GM21825 (cell line): Measurements from ENCODE around the gene SRF.
A peak's percentile ranks its signal among the peaks of the same experiment; 100 is the strongest.
"Not testable (repeated sequence)": the region's sequence is repeated elsewhere in the genome, so short reads cannot be mapped to it uniquely, and the experiment has no call there.

ENCODE experiments used
- ATAC-seq: cut with Tn5 transposase; IDR thresholded peaks from one replicate; pipeline ENCODE4 v1.9.1; 2021; ENCODE audit warnings: mild to moderate bottlenecking, moderate library complexity; ENCODE audit not compliant: unreplicated experiment

Gene SRF

DNA sequence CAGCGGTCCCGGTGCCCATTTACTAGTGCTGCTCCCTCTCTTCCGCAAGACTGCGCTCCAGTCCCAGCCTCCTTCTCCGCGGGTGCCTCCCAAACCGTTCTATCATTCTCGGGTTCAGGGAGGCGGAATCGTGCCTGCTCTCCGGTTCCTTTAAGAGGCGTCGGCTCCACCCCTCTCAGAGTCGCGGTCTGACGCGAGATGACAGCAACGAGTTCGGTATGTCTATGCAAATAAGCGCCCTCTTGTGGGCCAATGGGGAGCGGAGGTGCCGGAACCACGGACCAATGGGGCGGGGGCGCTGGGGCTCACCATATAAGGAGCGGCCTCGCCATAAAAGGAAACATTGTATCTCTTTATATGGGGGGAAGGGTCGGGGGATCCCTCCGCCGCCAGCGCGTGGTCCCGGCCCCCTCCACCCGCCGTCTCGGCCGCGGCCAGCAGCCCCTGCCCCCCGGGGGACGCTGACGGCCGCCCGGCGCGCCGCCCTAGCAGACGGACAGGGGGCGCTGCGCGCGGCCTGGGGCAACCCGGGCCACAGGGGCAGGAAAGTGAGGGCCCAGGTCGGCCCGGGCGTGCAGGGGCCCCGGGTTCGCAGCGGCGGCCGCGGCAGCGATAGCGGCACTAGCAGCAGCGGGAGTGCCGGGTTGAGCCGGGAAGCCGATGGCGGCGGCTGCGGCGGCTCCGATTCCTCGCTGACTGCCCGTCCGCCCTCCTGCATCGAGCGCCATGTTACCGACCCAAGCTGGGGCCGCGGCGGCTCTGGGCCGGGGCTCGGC is at the start of gene SRF:
Gene SRF, plus strand, starts transcription at position 339 of the 776 bp plus-strand sequence. Its CDS starts 388 bp downstream, at position 727.
- peak; percentile 54 for ATAC-seq

DNA sequence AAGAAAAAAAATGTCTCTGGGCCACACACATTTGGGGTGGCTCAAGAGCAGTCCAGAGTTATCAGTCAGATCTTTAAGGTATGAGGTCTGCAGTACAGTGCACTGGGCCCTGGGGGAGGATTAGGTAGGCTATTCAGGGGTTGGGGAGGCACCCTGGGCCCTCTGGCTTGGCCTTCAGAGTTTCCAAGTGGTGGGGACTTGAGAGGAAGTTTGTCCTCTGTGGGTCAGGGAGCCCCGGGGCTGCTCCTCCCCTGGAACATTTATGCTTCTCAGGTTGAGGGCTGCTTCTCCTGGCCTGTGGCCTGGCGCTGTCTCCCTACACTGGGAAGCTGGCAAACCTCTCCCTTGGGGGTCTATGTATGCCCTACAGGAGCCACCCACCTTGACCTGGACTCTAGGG is 48.9 kb upstream of the SRF start:
- ATAC-seq = no peak

DNA sequence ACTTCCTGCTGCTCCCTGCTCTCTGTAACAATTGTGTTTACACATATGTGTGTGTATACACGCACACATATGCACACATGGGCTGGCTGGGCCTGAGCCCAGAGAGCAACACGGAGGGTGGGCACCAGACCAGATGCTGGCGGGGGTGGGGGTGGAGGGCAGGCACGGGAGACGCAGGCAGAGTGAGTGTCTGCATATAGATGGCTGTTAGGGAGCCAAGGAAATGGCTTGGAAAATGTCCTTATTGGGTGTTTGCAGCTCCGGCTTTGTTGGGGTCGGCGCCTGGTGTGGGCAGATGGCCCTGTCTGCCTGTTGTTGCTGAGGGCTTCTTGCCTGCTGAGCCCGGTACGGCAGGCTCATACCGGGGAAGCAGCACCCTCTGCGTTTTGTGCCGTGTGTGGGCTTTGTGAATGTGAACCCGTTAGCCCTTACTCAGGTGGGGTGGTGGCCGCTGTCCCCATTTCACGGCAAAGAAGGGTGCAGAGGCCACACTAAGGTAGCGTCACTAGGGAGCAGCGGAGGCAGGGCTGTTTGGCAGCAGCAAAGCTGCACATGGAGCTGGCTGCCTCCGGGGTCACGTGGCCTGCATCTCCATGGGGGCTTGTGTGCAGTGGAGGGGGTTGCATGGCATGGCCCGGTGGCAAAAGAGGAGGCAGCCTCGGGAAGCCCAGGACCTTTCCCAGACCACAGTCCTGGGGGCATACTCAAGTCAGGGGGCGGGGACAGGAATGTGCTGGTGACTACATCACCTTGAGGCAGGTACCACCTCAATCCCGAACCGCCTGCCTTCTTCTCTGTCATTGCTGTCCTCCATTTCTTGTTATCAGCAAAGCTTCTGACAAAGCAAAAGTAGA is 47.4 kb upstream of the SRF start:
- no peak for ATAC-seq

- ATAC-seq = no peak
Observed at GRCh38 chr6:43124481-43124880, 46.6 kb upstream of the SRF start.

GRCh38 chr6:43125119-43125518 is 46.0 kb upstream of the SRF start:
- no peak for ATAC-seq

- no peak for ATAC-seq
Observed at GRCh38 chr6:43125555-43125954, 45.5 kb upstream of the SRF start.

- ATAC-seq = no peak
Observed at GRCh38 chr6:43127180-43127579, 43.9 kb upstream of the SRF start.

DNA sequence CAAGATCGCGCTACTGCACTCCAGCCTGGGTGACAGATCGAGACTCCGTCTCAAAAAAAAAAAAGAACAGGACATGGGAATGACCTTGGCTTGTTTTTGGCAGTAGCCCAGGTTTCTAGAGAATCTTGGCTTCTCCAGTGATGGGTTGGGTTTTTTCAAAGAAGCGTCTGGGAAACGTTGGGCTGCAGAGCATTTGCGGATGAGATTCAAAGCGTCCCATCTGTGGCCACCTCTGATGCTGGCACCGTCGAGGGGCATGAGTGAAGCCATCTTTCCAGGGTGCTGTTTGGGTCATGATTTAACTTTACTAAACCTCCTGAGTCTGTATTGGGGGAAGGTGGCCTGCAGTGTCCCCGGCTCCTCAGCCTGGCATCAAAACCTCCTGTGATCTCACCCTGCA is 43.2 kb upstream of the SRF start:
- no peak for ATAC-seq

- ATAC-seq = no peak
Observed at GRCh38 chr6:43128926-43129325, 42.1 kb upstream of the SRF start.

DNA sequence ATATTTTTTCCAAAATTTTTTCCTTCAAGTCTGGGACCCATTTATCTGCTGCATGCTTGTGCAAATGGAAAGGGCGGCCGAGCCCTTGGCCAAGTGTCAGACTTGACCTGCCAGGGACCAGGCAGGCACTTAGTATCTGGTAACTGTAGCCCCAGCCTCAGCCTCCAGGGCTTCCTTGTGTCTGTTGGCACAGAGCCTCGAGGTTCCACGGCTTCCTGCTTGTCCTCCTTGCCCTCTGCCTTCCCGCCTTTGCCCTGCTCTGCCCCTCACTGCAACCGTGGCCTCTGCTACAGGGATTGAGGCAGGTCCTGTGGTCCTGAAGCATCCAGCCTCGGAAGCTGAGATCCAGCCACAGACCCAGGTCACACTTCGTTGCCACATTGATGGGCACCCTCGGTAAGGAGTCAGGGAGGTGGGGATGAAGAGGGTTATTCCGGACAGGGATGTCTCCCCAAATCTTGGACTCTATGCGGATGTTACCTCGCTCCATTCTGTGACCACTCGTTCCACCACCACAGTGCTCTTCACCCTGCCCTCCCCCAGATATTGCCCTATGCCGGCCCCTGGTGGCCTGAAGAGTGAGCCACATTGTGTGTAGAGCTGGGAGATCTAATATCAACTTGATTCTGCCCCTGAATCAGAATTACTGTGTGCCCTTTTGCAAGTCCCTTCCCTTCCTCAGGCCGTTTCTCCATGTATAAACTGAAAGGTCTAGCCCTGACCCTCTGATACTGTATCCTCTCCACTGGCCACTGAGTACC is 41.5 kb upstream of the SRF start:
- ATAC-seq = no peak

DNA sequence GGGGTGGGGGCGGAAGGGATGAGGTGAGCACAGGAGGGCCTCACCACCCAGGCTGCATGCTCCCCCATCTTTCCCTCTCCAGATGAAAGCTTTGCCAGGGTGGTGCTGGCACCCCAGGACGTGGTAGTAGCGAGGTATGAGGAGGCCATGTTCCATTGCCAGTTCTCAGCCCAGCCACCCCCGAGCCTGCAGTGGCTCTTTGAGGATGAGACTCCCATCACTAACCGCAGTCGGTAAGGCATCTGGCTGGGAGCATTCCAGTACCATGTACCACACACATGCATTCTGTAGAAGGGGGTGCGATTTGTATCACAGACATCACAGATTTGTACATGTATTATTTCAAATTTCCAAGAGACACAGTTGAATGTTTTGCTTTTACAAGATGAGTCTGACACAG is 40.6 kb upstream of the SRF start:
- no peak for ATAC-seq

- not testable (repeated sequence) for ATAC-seq
Observed at GRCh38 chr6:43131379-43131778, 39.7 kb upstream of the SRF start.

DNA sequence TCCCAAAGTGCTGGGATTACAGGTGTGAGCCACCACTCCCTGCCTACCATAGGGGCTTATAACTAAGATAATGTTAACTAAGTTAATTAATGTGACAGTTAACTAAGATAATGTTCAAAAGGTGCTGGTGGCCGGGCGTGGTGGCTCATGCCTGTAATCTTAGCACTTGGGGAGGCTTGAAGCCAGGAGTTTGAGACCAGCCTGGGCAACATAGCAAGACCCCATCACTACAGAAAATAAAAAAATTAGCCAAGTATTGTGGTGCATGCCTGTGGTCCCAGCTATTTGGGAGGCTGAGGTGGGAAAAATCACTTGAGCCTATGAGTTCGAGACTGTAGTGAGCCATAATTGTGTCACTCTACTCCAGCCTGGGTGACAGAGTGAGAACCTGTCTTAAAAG is 32.8 kb upstream of the SRF start:
- ATAC-seq = no peak

DNA sequence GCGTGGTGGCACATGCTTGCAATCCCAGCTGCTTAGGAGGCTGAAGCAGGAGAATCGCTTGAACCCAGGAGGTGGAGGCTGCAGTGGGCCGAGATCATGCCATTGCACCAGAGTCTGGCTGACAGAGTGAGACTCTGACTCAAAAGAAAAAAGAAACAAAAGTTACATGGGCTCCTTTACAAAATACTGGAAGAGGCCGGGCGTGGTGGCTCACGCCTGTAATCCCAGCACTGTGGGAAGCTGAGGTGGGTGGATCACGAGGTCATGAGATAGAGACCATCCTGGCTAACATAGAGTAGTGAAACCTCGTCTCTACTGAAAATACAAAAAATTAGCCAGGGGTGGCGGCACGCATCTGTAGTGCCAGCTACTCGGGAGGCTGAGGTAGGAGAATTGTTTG is 31.1 kb upstream of the SRF start:
- ATAC-seq = not testable (repeated sequence)

GRCh38 chr6:43141644-43142043 is 29.4 kb upstream of the SRF start:
- no peak for ATAC-seq

DNA sequence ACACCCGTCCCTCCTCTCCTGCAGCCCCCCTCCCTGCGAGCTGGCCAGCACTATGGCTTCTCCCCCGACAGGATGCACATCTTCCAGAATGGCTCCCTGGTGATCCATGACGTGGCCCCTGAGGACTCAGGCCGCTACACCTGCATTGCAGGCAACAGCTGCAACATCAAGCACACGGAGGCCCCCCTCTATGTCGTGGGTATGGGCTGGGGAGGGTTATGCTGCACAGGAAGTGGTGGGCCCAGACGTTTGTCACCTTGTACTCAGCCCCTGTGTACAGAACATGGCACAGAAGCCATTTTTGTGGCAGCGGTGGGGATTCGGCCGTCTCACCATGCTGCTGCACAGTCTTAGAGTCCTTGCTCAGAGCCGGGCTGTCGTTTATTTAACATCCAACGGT is 29.0 kb upstream of the SRF start:
- no peak for ATAC-seq

DNA sequence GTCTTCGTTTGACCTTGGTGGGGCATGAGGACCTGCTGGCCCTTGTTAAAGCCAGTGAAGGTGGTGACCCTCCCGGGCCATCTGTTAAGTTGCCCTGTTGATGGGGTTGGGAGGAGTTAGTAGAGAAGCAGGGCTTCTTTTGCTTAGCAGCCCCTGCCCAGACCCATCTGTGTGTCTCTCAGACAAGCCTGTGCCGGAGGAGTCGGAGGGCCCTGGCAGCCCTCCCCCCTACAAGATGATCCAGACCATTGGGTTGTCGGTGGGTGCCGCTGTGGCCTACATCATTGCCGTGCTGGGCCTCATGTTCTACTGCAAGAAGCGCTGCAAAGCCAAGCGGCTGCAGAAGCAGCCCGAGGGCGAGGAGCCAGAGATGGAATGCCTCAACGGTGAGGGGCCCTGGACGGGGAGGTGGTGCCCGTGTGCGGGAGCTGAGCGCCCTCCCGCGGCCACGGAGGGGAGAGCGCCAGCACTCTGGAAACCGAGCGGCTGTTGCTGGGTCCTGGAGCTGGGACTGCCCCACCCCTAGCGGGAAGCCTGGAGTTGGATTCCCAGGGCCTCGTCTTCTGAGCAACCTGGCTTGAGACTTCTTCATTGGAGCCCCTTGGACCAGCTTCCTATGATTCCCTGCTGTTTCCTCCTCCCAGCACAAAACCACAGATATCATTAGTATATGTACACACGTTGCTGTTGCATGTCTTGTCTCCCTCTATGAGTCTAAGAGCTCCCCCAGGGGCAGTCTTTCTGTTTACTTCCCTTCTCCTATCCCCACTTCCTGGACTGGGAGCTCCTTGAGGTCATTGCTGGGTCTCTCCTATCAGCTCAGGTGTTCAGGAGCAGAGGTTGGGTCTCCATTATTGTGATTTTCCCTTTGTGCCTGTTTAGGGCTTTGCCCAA is 27.6 kb upstream of the SRF start:
- ATAC-seq = peak; percentile 71

- no peak for ATAC-seq
Observed at GRCh38 chr6:43144879-43145278, 26.2 kb upstream of the SRF start.

GRCh38 chr6:43146261-43146660 is 24.8 kb upstream of the SRF start:
- ATAC-seq = no peak
